ENCODE measurements around the gene PDGFD.
A peak's percentile ranks its signal among the peaks of the same experiment; 100 is the strongest.

The PDGFD gene

GRCh38 chr11:103988595-103988969 is 175.4 kb downstream of the PDGFD start:
- in situ Hi-C loops (cut with HindIII; ENCODE audit: low sequenced_read_pairs) = no loop called here
- TF ChIP-seq CTCF (IDR thresholded peaks at IDR 0.05; ENCODE audit: low read depth, low read length) = no peak
- H3K4me3 ChIP-seq (ENCODE audit: low read depth, low read length) = no peak overlapping the region
- peak; percentile 56 for DNase-seq (ENCODE audit: low read depth, low spot score)

- peak; percentile 23 for DNase-seq (ENCODE audit: low read depth, low spot score)
- no peak overlapping the region for H3K4me3 ChIP-seq (ENCODE audit: low read depth, low read length)
- peak; percentile 2 for TF ChIP-seq CTCF (IDR thresholded peaks at IDR 0.05; ENCODE audit: low read depth, low read length)
- in situ Hi-C loops (cut with HindIII; ENCODE audit: low sequenced_read_pairs) = no loop called here
Observed at GRCh38 chr11:103987629-103988594, 176.0 kb downstream of the PDGFD start.

GRCh38 chr11:103985041-103985440 is 178.9 kb downstream of the PDGFD start:
- TF ChIP-seq CTCF (IDR thresholded peaks at IDR 0.05; ENCODE audit: low read depth, low read length) = no peak
- no peak overlapping the region for H3K4me3 ChIP-seq (ENCODE audit: low read depth, low read length)
- in situ Hi-C loops (cut with HindIII; ENCODE audit: low sequenced_read_pairs) = no loop called here
- no peak for DNase-seq (ENCODE audit: low read depth, low spot score)

GRCh38 chr11:103980108-103980507 is 183.8 kb downstream of the PDGFD start:
- in situ Hi-C loops (cut with HindIII; ENCODE audit: low sequenced_read_pairs) = no loop called here
- no peak overlapping the region for H3K4me3 ChIP-seq (ENCODE audit: low read depth, low read length)
- no peak for DNase-seq (ENCODE audit: low read depth, low spot score)
- no peak for TF ChIP-seq CTCF (IDR thresholded peaks at IDR 0.05; ENCODE audit: low read depth, low read length)

GRCh38 chr11:103978616-103979595 is 185.0 kb downstream of the PDGFD start:
- no peak for TF ChIP-seq CTCF (IDR thresholded peaks at IDR 0.05; ENCODE audit: low read depth, low read length)
- no peak overlapping the region for H3K4me3 ChIP-seq (ENCODE audit: low read depth, low read length)
- DNase-seq (ENCODE audit: low read depth, low spot score) = no peak
- in situ Hi-C loops (cut with HindIII; ENCODE audit: low sequenced_read_pairs) = no loop called here

- TF ChIP-seq CTCF (IDR thresholded peaks at IDR 0.05; ENCODE audit: low read depth, low read length) = no peak
- H3K4me3 ChIP-seq (ENCODE audit: low read depth, low read length) = no peak overlapping the region
- no peak for DNase-seq (ENCODE audit: low read depth, low spot score)
- in situ Hi-C loops (cut with HindIII; ENCODE audit: low sequenced_read_pairs) = no loop called here
Observed at GRCh38 chr11:103972013-103972412, 191.9 kb downstream of the PDGFD start.

Measured in astrocyte of the spinal cord (primary cell).